ENCODE measurements around the gene GPX4.
"Not testable (repeated sequence)": the region's sequence is repeated elsewhere in the genome, so short reads cannot be mapped to it uniquely, and the experiment has no call there.

Gene GPX4

DNA sequence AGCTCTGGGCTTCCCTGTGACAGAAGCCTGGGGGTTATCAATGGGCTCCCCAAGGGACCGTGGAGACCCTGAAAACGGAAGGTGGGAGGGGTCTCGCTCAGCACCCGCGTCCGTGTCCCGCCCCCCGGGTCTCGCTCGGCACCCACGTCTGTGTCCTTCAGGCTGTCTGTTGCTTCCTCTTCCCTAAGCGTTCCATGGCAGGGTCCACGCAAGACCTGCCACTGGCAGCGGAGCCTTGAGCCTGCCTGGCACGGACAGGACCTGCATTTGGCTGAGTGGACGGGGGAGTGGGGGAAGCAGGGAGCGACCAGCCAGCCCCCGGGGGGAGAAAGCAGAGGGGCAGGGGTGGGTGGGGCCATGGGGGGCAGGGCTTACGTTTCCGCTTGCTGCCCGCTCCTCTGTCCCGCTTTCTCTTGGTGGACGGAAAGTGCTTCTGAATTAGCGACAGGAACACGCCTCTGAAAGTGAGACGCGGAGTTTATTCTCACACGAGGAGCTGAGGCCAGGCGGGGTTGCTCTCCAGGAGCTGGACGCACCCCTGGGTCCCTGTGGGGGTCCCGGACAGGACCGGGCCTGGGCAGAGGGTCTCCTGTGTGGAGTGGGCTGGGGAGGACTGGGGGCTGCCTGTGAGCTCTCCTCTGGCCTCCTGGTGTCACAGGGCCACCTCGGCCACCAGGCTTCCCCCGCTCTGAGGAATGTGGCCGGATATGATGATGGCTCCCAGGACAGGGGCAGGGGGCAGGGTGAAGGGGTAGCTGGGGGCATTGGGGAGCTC lies 12.0 kb downstream of the GPX4 start:
- DNase-seq: no peak

DNA sequence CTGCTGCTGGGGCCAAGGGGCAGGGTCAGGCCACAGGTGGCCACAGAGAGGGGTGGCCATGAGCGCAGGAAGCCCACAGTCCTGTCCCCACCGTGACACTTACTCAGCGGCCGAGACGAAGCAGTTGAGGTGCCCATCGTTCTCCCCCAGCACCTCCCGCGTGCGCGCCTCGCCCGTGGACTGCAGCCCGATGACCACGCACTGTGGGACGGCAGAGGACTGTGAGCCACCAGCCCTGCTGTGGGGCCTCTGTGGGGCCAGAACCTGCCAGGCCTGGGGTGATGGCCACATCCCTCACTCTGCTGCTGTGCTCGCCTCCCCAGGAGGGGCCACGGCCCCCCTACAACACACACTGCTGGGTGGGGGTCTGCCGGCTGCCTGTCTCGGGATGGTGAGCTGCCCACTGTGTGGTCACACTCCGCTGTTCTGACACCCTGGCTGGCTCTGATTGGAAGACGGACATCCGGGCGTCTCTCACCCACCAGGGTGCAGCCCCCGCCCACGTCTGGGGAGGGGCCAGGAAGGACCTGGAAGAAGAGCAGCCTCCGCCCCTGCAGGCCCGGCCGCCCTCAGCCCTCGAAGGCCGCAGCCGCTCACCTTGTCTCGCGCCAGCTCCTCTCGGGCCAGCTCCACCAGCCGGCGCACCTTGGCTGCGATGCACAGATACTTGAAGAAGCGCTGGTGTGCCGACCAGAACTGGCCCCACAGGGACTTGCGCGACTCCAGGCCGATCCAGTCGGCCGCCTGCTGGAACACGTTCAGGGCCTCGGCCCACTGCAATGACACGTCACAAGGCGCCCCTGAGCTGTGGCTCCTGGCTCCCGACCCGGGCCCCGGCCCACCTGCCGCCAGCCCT lies 13.2 kb downstream of the GPX4 start:
- no peak for DNase-seq

DNA sequence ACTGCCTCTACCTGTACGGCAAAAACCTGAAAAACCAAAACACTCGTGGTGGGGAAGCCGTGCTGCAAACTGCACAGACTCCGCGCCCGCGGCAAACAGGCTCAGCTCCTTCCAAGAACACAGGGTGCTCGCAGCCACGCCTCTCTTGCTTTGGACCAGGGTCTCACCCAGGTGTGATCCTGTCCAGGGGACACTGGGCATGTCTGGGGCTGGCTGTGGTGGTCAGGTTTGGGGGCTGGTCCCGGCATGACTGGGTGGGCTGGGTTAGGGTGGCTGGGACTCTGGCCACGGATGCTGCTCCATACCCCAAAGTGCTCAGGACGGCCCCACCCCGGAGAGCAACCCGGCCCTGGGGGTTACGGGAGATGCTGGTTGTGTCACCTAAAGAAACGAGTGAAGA lies 13.9 kb downstream of the GPX4 start:
- DNase-seq: no peak

DNA sequence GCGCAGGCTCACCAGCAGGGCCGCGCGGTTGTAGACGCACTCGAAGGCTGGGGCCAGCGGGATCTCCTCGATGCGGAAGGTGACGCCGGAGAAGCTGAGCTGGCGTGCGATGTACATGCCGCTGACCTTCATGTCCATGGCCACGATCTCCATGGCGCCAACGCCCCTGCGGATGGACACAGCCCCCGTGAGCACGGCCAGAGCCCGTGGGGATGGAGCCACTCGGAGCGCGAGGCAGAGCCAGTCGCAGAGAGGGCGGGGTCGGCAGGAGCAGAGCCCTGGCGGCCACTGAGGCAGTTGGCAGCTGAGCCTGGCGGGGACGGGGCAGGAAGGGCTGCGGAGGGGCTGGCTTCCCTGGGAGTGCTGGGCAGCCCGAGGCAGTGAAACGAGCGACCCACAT lies 15.2 kb downstream of the GPX4 start:
- no peak for DNase-seq

DNA sequence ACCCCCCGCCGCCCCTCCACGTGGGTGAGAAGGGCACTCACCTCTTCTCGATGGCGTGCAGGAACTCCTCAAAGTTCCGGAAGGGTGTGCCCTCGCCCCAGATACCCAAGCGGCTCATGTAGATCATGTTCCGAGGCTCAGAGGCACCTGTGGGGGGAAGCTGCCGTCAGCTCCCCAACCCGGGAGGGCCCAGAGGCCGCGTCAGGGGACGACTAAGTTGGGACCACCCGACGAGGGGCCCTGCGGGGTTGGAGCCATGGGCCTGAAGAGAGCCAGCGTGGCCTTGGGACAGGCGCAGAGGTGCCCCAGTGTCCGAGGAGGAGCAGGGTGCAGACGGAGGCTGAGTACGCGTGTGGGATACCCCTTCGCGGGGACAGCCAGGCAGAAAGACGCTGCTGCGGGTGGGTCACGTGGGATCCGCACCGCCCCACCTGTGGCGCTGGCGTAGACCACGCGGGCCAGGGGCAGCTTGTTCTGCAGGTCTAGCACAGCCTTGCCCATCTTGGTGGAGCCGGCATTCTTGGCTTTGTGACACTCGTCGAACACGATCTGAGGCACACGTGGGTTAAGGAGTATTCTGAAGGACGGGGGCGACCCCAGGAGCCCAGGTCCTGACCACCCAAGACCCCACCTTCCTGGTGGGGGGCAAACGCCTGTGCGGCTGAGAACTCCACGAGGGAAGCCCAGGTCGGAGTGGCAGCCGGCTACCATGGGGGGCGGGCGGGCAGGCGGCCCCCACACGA lies 15.9 kb downstream of the GPX4 start:
- DNase-seq: no peak

DNA sequence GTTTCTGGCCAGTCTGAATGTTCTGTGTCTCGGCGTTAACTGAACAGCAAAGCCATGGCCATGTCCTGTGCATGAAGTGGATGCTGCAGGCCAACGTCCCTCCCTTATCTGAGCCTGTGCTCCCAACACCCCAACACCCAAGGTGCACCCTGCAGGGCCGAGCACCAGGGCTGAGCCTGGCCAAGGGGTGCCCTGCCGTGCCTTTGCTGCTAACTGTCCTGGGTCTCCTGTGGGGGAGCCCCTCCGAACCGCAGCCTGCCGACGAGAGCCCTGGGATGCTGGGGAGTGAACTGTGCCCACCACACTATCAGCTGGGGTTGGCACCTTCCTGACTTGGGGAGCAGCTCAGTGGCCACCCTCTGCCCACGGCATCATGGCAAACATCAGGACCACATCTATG lies 17.6 kb downstream of the GPX4 start:
- no peak for DNase-seq

DNA sequence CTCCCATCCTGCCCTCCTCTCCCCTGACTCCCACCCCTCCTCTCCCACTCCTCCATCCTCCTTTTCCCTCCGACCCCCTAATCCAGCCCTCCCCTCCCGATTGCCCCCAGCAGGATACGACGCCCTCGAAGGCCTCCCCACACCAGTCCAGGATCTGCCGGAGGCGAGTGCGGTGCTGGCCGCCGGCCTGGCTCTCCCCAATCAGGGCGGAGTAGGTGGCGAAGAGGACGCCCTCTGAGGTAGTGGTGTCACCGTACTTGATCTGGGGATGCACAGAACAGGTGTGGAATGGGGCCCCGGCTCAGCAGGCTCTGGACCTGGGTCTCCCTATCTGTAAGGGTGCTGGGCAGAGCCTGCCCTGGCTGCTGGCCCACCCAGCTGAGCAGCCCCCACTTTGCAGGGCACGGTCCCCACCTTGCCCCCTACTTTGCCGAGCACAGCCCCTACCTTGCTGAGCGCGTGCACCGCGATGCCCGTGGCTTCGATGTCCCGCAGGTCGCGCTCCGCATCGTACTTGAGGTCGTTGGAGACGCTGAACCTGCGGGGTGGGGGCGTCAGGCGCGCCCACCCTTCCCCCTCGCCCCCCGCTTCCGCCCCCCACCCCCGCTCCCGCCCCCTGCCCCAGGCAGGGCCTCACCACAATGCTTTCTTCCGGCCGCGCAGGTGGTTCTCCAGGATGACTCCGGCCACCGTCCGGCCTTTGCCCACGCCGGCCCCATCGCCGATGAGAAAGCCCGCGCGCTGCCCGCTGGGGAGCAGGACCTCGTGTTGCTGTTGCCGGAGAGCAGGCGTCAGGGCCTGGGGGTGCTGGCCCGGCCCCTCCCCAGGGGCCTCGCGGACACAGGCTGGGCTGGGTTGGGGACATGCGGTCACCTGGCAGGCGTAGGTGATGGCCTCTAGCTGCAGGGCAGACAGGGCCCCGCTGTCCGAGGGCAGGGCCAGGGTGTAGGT lies 18.5 kb downstream of the GPX4 start:
- DNase-seq: no peak

DNA sequence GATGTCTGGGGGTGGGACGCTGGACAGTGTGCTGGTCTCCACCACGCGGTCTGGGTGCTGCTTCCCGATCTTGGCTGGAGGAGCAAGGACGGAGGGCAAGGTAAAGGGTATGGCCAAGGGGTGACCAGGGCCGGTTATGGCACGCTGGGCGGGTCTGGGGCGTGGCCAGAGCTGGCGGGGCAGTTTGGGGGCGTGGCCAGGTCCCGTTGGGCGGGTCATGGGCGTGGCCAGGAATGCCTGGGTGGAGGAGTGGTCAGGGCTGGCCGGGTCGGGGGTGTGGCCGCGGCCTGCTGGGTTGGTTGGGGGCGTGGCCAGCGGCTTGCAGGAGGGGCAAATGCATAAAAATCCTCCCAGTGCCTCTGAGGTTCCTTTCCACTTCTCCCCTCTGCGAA lies 19.2 kb downstream of the GPX4 start:
- DNase-seq: no peak

DNA sequence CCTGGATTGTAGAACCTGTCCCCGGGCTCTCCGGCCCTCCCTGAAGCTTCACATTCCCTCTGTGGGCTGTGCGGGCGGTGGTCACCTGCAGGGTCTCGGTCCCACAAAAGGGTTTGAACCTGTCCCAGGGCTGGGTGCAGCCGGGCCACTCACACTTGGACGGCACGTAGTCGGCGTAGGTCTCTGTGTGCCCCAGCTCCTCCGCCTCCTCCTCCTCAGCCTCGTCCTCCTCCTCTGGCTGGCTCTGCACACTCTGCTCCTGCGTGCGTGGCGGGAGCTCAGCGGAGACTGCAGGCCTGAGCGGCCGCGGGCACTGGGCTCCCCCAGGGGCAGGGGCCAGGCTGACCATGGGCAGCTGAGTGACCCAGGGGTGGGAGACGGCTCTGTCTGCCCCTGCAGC lies 19.6 kb downstream of the GPX4 start:
- DNase-seq: no peak

DNA sequence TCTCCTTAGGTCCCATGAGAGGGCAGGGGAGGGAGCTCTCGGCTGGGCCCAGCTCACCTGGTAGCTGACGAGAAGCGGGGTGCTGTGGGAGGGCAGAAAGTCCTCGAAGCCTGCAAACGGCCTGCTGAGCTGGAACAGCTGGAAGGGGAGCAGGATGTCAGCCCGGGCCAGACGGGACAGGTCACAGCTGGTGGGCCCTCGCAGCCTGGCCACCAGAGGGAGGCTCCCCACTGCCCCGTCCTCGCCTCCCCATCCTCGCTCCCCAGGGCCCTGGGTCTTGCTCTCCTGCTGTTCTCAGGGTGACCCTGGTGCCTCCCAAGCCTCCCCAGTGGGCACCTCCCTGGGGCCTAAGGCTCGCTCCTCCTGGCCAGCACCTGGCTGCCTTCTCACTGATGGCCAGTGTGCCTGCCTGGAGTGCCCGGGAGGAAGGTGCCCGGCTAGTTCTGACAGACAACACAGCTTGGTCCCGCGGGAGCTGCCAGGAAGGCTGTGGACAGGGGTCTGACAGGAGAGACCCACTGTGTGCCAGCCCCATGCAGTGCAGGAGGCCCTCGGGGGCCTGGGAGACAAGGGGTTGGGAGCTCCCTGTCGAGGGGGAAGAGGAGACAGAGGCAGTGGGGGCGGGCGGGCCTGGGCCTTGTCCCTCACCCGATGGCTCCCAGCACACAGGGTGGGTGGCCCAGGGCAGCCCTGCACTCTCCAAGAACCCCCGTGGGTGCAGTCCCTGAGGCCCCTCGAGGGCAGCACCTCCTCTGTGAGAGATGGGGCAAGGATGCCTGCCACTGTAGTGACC lies 20.3 kb downstream of the GPX4 start:
- DNase-seq: no peak

DNA sequence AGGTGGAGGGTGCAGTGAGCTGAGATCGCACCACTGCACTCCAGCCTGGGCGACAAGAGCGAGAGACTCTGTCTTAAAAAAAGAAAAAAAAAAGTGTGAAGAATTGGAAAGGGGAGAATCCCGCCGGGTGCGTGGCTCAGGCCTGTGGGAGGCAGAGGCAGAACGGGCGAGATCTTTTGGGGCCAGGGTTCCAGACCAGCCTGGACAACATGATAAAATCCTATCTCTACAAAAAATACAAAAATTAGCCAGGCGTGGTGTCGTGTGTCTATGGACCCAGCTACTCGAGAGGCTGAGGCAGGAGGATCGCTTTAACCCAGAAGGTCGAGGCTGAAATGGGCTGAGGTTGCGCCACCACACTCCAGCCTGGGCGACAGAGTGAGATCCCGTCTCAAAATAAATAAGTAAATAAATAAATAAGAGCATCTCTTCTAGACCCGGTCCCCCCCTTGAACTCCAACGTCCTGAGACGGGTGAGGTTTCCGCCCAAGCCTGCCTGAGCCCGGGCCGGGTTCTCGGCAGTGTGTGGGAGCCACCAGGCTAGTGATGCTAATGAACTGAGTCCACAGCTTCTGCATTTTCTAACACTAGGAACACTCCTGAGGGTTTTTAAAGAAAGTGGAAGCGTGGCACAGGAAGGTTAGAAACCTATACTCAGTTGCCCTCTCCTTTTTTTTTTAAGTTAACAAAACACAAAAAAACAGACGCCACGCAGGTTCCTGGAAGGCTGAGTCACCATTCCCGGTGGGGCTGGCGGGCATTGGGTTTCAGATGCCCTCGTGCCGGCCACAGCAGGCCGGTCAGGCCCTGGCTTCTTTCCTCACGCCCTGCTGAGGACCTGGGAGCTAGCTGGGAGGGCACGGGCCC lies 22.0 kb downstream of the GPX4 start:
- DNase-seq: peak in 1 of 14 donors; percentile 58

DNA sequence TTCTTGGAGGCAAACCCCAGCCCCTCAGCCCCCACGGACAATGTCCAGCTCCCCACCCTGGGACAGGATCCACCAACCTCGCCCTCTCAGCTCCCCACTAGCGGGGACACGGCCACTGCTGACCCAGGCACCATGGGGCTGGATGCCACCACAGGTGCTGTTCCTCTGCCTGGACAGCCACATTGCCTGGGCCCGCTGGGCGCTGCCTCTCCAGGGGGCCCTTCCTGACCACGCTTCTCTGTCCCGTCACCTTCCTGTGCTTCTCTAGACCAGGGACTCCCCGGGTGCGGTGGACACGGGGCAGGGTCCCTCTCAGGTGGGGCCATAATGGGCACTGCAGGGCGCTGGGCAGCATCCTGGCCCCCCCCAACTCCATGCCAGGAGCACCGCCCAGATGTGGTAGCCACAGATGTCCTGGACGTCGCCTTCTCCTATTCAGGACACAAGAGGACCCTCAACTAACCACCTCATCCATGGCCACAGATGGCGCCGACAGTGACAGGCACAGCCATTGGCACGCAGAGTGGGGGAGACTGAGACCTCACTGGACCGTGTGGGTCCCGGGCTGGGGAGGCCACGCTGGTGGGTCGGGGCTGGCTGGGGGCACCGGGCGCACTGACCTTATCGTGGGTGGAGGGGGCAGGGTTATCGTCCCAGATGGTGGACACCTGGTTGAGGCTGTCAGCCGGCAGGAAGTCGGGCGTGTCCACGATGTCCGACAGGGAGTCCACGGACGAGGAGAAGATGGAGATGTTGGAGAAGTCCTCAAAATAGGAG lies 23.4 kb downstream of the GPX4 start:
- DNase-seq: no peak

DNA sequence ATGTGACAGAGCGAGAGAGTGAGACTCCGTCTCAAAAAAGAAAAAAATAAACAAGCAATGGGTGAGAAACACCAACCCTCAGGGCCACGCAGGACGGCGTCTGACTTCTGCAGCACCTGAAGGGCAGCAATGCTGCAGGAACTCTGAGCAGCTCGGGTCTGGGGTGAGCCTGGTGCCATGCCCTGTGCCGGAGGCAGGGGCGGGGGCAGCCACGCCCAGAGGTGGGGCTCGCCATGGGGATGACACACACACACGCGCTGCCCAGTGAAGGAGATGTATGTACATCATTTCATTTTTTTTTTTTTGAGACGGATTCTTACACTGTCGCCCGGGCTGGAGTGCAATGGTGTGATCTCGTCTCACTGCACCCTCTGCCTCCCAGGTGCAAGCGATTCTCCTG lies 24.3 kb downstream of the GPX4 start:
- no peak for DNase-seq

DNA sequence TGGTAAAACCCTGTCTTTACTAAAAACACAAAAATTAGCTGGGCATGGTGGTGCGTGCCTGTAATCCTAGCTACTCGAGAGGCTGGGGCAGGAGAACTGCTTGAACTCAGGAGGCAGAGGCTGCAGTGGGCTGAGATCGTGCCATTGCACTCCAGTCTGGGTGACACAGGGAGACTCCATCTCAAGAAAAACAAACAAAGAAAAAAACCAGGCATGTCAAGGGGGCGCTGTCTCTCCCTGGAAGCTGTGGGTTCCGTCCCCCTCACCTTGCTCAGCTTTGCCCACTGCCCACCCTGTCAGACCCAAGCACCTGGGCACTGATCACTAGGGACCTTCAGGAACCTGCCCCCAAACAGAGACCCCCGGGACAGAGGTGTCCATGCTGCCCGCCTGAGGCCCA lies 25.3 kb downstream of the GPX4 start:
- not testable (repeated sequence) for DNase-seq

DNA sequence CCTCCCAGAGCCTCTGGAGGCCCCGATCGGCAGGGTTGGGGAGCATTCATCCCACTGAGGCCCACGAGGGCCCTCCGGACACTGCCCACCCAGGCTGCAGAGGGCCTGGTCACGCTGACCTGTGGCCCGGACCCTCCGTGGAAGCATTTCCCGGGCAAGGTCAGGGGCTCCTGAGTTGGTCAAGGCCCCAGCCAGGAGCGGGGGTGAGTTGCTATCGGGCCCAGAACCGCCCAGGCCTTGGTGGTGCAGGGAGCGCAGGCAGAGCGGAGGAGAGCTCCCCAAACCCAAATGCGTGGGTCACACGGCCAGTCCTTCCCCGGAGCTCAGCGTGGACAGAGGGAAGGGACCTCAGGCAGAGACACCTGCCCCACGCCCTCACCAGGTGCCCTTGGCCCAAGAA lies 25.7 kb downstream of the GPX4 start:
- DNase-seq: no peak

DNA sequence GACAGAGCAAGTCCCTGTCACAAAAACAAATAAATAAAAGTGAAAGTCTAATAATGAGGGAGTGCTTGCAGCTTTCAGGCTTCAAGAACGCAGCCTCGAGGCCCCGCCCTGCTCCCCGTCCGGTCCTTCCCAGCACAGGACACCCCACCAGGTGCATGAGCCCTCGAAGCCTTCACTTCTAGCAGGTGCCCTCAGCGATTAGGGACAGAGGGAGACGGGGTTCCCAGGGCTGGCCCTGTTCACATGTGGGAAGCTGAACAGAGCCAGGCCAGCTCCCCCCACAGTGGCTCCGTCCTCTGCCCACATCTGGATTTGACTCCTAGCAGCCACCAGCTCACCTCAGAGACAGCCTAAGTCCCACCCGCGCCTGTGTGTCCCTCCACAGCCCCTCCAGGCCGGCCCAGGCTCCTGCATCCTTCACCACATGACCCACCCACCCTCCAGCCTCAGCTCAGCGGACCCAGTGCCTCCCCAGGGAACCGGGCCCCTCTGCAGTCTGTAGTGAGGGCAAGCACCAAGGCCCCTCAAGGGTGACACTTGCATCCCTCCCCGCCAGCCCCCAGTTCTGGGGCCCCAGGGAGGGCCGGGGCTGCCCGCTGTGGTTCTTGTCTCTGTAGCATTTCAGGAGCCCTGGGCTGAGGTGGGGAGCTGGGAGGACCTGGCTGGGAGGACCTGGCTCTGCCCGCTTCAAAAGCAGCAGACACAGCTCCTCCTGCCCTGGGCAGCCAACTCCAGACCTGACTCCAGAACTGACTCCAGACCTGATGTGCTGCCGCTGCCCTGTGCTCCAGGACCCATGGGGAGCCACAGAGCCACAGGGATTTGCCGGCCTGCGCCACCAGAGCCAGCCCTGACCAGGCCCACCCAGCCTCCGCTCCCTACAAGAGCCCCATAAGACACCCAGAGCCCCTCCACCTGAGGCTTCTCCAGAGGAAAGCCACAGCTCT lies 27.2 kb downstream of the GPX4 start:
- DNase-seq: peak in 2 of 14 donors; percentile 39 to 48

DNA sequence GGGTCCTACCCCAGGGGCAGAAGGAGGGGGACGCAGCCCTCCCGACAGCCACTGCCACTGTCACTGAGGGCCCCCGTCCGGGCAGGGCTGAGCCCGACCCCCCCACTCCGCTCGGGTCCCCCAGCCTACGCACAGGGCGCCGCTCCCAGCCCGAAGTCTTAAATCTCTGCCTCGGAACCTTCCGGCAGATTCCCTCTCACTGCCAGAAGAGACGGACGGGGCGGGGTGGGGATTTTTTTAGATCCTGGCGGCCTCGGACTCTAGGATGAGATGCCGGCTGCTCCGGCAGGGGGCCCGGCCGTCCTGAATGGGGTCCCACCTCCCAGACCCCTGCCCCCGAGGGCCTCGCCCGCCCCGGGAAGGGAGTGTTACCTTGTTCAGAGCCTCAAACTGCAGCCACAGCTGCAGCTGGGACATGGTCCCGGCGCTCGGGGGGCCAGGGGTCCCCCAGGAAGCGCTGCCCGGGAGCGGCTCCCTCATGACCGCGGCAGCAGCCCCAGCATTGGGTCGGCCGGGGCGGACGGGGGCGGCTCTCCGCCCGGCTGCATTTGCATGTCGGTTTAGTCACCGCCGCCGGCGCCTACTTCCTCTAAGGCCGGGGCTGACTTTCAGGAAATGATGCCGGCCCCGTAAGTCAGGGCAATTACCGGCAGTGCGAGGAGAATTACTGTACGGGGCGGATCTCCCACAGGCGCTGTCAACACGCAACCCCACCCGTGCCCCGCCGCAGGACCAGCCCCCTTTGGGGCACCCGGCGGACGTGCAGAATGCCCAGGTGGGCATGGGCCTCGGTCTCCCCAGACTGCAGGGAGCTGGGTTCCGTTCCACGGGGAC lies 28.1 kb downstream of the GPX4 start:
- DNase-seq: peak in 11 of 14 donors; percentile 8 to 86 (median 46)

Measured in C1 segment of cervical spinal cord (tissue), 14 donors.